AG04449 (cell line): ENCODE results near the gene SRL.

ENCODE experiments used
- CTCF ChIA-PET: fragments of 350-600 bp; formaldehyde crosslinking; extraction: SDS; loops from one replicate; lab custom pipeline; 2021; ENCODE audit warnings: antibody characterized with exemption; lab: Yijun Ruan, JAX
- POLR2A ChIA-PET: fragments of 400-600, 350-600 bp; formaldehyde crosslinking; extraction: SDS; loops from one replicate; lab custom pipeline; 2020; ENCODE audit warnings: antibody characterized with exemption, inconsistent platforms; lab: Yijun Ruan, JAX
- DNase-seq: peaks from one replicate; pipeline ENCODE4 v3.0.0-alpha.2; 2010; ENCODE audit warnings: low read depth, low spot score
- H3K4me3 ChIP-seq: 2 replicates; pipeline ENCODE4 v1.5.1; 2011; ENCODE audit warnings: low read depth, mild to moderate bottlenecking, control low read depth, low read length
- CTCF ChIP-seq: IDR thresholded peaks from one replicate; pipeline ENCODE4 v1.5.1; 2011; ENCODE audit warnings: mild to moderate bottlenecking, moderate library complexity, low read length, control low read depth, inconsistent platforms; ENCODE audit not compliant: insufficient read depth; ENCODE audit errors: missing control alignments

Gene SRL

GRCh38 chr16:4232541-4233386 is 9.1 kb downstream of the SRL start:
- no peak for DNase-seq
- POLR2A ChIA-PET = no interaction called here
- H3K4me3 ChIP-seq = no peak overlapping the region
- CTCF ChIA-PET = interaction anchor here (0.8 kb wide), 1 partner anchor 14 kb away, joined by 3 read pairs; no protein-coding TSS in a partner anchor
- no peak for TF ChIP-seq CTCF

- ChIA-PET CTCF (interaction anchor here (1.3 to 1.4 kb wide), 2 partner anchors 13 to 22 kb away, joined by 4 to 10 read pairs; no protein-coding TSS in a partner anchor), POLR2A (no interaction called here)
- no peak overlapping the region for H3K4me3 ChIP-seq
- DNase-seq = no peak
- no peak for TF ChIP-seq CTCF
Measured at GRCh38 chr16:4231886-4232285, 10.0 kb downstream of the SRL start.

- ChIA-PET POLR2A (no interaction called here), CTCF (interaction anchor here (1.3 to 1.4 kb wide), 2 partner anchors 12 to 23 kb away, joined by 4 to 10 read pairs; no protein-coding TSS in a partner anchor)
- TF ChIP-seq CTCF = no peak
- H3K4me3 ChIP-seq = no peak overlapping the region
- DNase-seq = no peak
Measured at GRCh38 chr16:4231367-4231766, 10.5 kb downstream of the SRL start.

- DNase-seq = no peak
- POLR2A ChIA-PET = no interaction called here
- TF ChIP-seq CTCF = no peak
- H3K4me3 ChIP-seq = no peak overlapping the region
- CTCF ChIA-PET = no interaction called here
Measured at GRCh38 chr16:4227040-4227332, 14.9 kb downstream of the SRL start.

- DNase-seq = no peak
- TF ChIP-seq CTCF = no peak
- ChIA-PET POLR2A (no interaction called here), CTCF (no interaction called here)
- H3K4me3 ChIP-seq = no peak overlapping the region
Measured at GRCh38 chr16:4226251-4227039, 15.4 kb downstream of the SRL start.

GRCh38 chr16:4225075-4225474 is 16.8 kb downstream of the SRL start:
- no peak overlapping the region for H3K4me3 ChIP-seq
- no peak for DNase-seq
- no peak for TF ChIP-seq CTCF
- CTCF ChIA-PET = interaction anchor here (1.3 kb wide), 1 partner anchor 29 kb away, joined by 4 read pairs; no protein-coding TSS in a partner anchor
- POLR2A ChIA-PET = no interaction called here
